Bronchial epithelial cell (primary cell): ENCODE measurements around the gene BCAP31. TPM values are rescaled to one million over a fixed set of nuclear protein-coding genes. Genes with fewer than 3 reads are reported as not detected.
A peak's percentile ranks its signal among the peaks of the same experiment; 100 is the strongest.
"Not testable (repeated sequence)": the region's sequence is repeated elsewhere in the genome, so short reads cannot be mapped to it uniquely, and the experiment has no call there.

Source experiments
- DNase-seq: peaks from one replicate; pipeline ENCODE4 v3.0.0-alpha.2; 2010; ENCODE audit warnings: low read depth
- FAIRE-seq: peaks from 2 replicates; lab custom pipeline; 2011; peaks lifted over from hg19 to GRCh38; lab: Jason Lieb, UNC
- H3K27me3 ChIP-seq: 2 replicates; pipeline ENCODE4 v1.5.1; 2011; ENCODE audit warnings: low read length; ENCODE audit not compliant: control insufficient read depth, insufficient read depth
- H3K36me3 ChIP-seq: 2 replicates; pipeline ENCODE4 v1.5.1; 2011; ENCODE audit warnings: low read length; ENCODE audit not compliant: control insufficient read depth, insufficient read depth
- H3K4me3 ChIP-seq: 2 replicates; pipeline ENCODE4 v1.5.1; 2011; ENCODE audit warnings: mild to moderate bottlenecking, low read depth, low read length, control low read depth
- total RNA-seq: library from RNA; depleted of rRNA; stranded (reverse); fragments of >200 nt; gene quantifications from 2 replicates; pipeline ENCODE4 v1.2.1, GENCODE V29; 2014
- TF ChIP-seq, protein P1 (sequence below): IDR thresholded peaks from 2 replicates; pipeline ENCODE4 v1.5.1; 2011; ENCODE audit warnings: mild to moderate bottlenecking, moderate library complexity, low read length, control low read depth, inconsistent platforms; ENCODE audit not compliant: insufficient read depth, severe bottlenecking

BCAP31 gene
- total RNA-seq, 1 donor from 2014 or later: 300 TPM

DNA sequence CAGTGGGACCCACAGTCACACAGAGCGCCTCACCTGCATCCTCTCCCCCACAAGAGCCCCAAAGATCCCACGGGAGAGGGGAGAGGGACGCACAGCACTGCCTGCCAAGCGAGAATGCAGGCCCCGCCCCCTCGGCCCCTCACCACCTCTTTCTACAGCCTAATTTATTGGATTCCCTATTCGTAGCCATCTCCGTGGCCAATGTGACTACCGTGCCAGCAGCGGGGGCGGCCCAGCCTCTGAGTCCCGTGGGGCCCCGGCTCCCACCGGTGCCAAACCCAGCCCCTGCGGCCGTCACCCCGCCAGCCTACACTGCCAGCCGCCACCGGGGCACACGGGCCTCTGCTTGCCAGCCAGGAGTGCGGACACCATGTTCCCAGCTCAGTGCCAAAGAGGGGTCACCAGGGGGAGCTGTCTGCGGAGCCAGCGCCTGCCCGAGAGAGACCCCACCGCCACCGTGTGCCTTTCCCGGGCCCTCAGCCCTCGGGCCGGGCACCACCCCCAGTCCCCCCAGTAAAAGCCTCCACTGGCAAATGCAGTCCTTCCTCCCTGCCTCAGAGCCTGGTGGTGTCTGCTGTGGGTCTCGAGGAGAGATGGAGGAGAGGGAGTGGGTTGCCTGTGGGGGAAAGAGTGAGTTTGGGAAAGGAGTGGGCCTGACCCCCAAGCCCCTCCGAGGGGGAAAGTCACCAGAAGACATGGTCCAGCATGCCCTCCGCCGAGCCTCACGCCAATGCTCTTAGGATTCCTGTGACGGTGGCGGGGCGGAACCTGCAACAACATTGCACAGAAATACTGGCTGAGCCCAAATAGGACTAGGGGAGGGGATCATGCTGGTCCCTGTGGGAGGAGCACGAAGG, 20.3 kb upstream of the BCAP31 start:
- Histone ChIP-seq H3K27me3 (no peaks in the 10 kb centered on the region), H3K4me3 (no peak overlapping the region), H3K36me3 (no peaks in the 10 kb centered on the region)
- DNase-seq (no peak), FAIRE-seq (no peak)
- TF ChIP-seq, protein P1, sequence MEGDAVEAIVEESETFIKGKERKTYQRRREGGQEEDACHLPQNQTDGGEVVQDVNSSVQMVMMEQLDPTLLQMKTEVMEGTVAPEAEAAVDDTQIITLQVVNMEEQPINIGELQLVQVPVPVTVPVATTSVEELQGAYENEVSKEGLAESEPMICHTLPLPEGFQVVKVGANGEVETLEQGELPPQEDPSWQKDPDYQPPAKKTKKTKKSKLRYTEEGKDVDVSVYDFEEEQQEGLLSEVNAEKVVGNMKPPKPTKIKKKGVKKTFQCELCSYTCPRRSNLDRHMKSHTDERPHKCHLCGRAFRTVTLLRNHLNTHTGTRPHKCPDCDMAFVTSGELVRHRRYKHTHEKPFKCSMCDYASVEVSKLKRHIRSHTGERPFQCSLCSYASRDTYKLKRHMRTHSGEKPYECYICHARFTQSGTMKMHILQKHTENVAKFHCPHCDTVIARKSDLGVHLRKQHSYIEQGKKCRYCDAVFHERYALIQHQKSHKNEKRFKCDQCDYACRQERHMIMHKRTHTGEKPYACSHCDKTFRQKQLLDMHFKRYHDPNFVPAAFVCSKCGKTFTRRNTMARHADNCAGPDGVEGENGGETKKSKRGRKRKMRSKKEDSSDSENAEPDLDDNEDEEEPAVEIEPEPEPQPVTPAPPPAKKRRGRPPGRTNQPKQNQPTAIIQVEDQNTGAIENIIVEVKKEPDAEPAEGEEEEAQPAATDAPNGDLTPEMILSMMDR: peak; percentile 15

DNA sequence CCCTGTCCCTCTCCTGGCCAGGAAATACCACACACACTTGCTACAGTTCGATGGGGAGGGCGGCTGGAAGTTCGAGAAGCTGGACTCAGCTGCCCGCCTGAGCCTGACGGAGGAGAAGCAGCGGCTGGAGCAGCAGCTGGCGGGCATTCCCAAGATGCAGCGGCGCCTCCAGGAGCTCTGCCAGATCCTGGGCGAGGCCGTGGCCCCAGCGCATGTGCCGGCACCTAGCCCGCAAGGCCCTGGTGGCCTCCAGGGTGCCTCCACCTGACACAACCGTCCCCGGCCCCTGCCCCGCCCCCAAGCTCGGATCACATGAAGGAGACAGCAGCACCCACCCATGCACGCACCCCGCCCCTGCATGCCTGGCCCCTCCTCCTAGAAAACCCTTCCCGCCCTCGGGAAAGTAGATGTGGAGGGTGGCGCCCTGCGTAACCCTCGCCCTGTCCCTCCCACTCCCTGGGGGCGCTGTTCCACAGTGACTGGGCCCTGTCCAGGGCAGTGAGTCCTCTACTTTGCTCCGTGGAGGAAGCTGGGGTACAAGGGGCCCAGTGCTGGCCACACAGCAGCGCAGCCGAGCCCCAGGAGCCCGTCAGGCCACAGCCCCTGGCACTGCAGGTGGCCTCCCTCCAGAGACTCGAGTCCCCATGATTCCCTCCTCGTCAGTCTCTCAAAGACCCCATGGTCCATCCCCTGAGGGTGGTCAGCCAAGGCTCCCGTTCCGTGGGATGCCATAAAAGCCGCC, 19.5 kb upstream of the BCAP31 start:
- not testable (repeated sequence) for FAIRE-seq

DNA sequence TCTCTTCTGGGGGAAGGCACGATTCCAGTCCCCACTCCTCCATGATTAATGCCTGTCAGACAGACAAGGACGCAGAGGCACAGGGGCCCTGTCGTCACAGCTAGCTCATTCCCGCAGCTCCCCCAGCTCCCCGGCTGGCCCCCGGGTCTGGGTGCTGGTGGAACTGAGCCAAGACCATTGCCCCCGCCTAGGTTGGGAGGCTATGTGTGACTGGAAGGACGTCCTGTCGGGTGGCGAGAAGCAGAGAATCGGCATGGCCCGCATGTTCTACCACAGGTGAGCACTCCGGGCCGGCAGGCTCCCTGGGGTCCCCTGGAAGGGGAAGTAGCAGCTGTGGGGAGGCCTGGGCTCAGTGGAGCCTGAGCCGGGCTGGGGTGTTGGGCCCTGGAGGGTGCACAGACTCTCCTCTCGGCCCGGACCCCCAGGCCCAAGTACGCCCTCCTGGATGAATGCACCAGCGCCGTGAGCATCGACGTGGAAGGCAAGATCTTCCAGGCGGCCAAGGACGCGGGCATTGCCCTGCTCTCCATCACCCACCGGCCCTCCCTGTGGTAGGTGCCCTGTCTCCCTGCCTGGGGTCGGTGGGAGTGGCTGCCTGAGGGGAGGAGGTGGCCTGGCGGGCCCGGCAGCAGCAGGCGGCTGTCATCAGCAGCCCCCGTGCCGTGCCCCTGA, 18.7 kb upstream of the BCAP31 start:
- DNase-seq, H3K4me3 ChIP-seq: not testable (repeated sequence)

More for the DNA sequence above, 19.5 kb upstream of the BCAP31 start:
- H3K27me3 ChIP-seq, H3K4me3 ChIP-seq, H3K36me3 ChIP-seq: not testable (repeated sequence)
- DNase-seq: peak; percentile 28

DNA sequence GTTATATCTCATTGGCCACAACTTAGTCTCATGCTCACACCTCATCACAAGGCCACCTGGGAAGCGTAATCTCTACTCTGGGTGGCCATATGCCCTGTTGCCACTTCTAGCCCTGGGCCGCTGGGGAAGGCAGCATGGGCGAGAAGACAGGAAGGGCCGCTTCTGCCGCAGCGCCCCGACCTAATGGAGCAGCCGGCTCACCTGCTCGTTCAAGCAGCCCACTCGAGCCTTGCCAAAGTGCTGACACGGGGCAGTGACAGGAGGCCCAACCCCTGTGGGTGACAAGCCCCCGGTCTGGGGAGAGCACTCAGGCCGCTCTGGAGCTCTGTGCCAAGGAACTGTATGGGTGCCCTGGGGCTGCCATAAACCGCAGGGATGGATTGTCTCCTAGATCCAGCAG, 17.9 kb upstream of the BCAP31 start:
- FAIRE-seq, H3K27me3 ChIP-seq, H3K4me3 ChIP-seq, DNase-seq, H3K36me3 ChIP-seq: not testable (repeated sequence)

More for the DNA sequence above, 18.7 kb upstream of the BCAP31 start:
- H3K27me3 ChIP-seq, FAIRE-seq, H3K36me3 ChIP-seq: not testable (repeated sequence)

- Histone ChIP-seq H3K4me3 (no peak overlapping the region), H3K27me3 (no peaks in the 10 kb centered on the region), H3K36me3 (no peaks in the 10 kb centered on the region)
- TF ChIP-seq, protein P1: no peak
- DNase-seq (no peak), FAIRE-seq (no peak)
These were observed 17.3 kb upstream of the BCAP31 start for GRCh38 chrX:153741446-153741845.

- TF ChIP-seq, protein P1: no peak
- Histone ChIP-seq H3K36me3 (no peaks in the 10 kb centered on the region), H3K4me3 (no peak overlapping the region), H3K27me3 (no peaks in the 10 kb centered on the region)
- DNase-seq (no peak), FAIRE-seq (no peak)
These were observed 16.5 kb upstream of the BCAP31 start for GRCh38 chrX:153740631-153741222.
